ENCODE results near the gene NUMBL.

Gene NUMBL

GRCh38 chr19:40672038-40672437 is 18.4 kb downstream of the NUMBL start:
- TF ChIP-seq RAD21 (IDR thresholded peaks at IDR 0.05; ENCODE audit: low read depth) (no peak), EP300 (IDR thresholded peaks at IDR 0.05; ENCODE audit: borderline replicate concordance) (no peak), FOXM1 (IDR thresholded peaks at IDR 0.05; ENCODE audit: borderline replicate concordance, low read depth) (no peak), MAX (IDR thresholded peaks at IDR 0.05) (no peak), TAF1 (IDR thresholded peaks at IDR 0.05; ENCODE audit: low read depth) (no peak), TCF12 (IDR thresholded peaks at IDR 0.05; ENCODE audit: low read depth) (no peak), CEBPB (IDR thresholded peaks at IDR 0.05) (no peak), EGR1 (IDR thresholded peaks at IDR 0.05) (no peak), NFIC (IDR thresholded peaks at IDR 0.05) (no peak), ZBTB7A (IDR thresholded peaks at IDR 0.05; ENCODE audit: low read depth) (no peak), TEAD4 (IDR thresholded peaks at IDR 0.05) (no peak)

GRCh38 chr19:40671404-40671803 is 19.0 kb downstream of the NUMBL start:
- TF ChIP-seq CREB1 (IDR thresholded peaks at IDR 0.05; ENCODE audit: low read depth) (no peak), MAX (IDR thresholded peaks at IDR 0.05) (no peak), ZBTB7A (IDR thresholded peaks at IDR 0.05; ENCODE audit: low read depth) (no peak), NFIC (IDR thresholded peaks at IDR 0.05) (no peak), CEBPB (IDR thresholded peaks at IDR 0.05) (no peak), TCF12 (IDR thresholded peaks at IDR 0.05; ENCODE audit: low read depth) (no peak), USF1 (IDR thresholded peaks at IDR 0.05) (no peak), YY1 (IDR thresholded peaks at IDR 0.05; ENCODE audit: low read depth) (no peak), TEAD4 (IDR thresholded peaks at IDR 0.05) (no peak), EP300 (IDR thresholded peaks at IDR 0.05; ENCODE audit: borderline replicate concordance) (no peak), FOXM1 (IDR thresholded peaks at IDR 0.05; ENCODE audit: borderline replicate concordance, low read depth) (no peak), REST (IDR thresholded peaks at IDR 0.05; ENCODE audit: low read depth) (no peak), TAF1 (IDR thresholded peaks at IDR 0.05; ENCODE audit: low read depth) (no peak), EGR1 (IDR thresholded peaks at IDR 0.05) (no peak), RAD21 (IDR thresholded peaks at IDR 0.05; ENCODE audit: low read depth) (no peak)

- no peak for TF ChIP-seq EGR1 (IDR thresholded peaks at IDR 0.05)
- TF ChIP-seq ZBTB7A (IDR thresholded peaks at IDR 0.05; ENCODE audit: low read depth): no peak
- no peak for TF ChIP-seq TEAD4 (IDR thresholded peaks at IDR 0.05)
- TF ChIP-seq TAF1 (IDR thresholded peaks at IDR 0.05; ENCODE audit: low read depth): no peak
- TF ChIP-seq RAD21 (IDR thresholded peaks at IDR 0.05; ENCODE audit: low read depth): no peak
- TF ChIP-seq EP300 (IDR thresholded peaks at IDR 0.05; ENCODE audit: borderline replicate concordance): no peak
- no peak for TF ChIP-seq USF1 (IDR thresholded peaks at IDR 0.05)
- no peak for TF ChIP-seq CEBPB (IDR thresholded peaks at IDR 0.05)
- no peak for TF ChIP-seq CREB1 (IDR thresholded peaks at IDR 0.05; ENCODE audit: low read depth)
- TF ChIP-seq MAX (IDR thresholded peaks at IDR 0.05): no peak
- no peak for TF ChIP-seq FOXM1 (IDR thresholded peaks at IDR 0.05; ENCODE audit: borderline replicate concordance, low read depth)
- TF ChIP-seq YY1 (IDR thresholded peaks at IDR 0.05; ENCODE audit: low read depth): no peak
- no peak for TF ChIP-seq REST (IDR thresholded peaks at IDR 0.05; ENCODE audit: low read depth)
- TF ChIP-seq TCF12 (IDR thresholded peaks at IDR 0.05; ENCODE audit: low read depth): no peak
- TF ChIP-seq NFIC (IDR thresholded peaks at IDR 0.05): no peak
Measured at GRCh38 chr19:40668991-40669614, 21.3 kb downstream of the NUMBL start.

- no peak for TF ChIP-seq CREB1 (IDR thresholded peaks at IDR 0.05; ENCODE audit: low read depth)
- TF ChIP-seq CEBPB (IDR thresholded peaks at IDR 0.05): no peak
- no peak for TF ChIP-seq EP300 (IDR thresholded peaks at IDR 0.05; ENCODE audit: borderline replicate concordance)
- no peak for TF ChIP-seq REST (IDR thresholded peaks at IDR 0.05; ENCODE audit: low read depth)
Measured at GRCh38 chr19:40667602-40668001, 22.8 kb downstream of the NUMBL start.
